Left cardiac atrium (tissue), 4 donors: ENCODE results near the gene SEC16A. TPM values are rescaled to one million over a fixed set of nuclear protein-coding genes. Genes with fewer than 3 reads are reported as not detected.

Experiments used
- ATAC-seq, 2 donors: fragments of 200-7000 bp; cut with Tn5 transposase; one replicate each; pipeline ENCODE4 v1.9.1; 2020; ENCODE audit warnings: mild to moderate bottlenecking in 2 of 2, moderate library complexity in 2 of 2
- DNase-seq: peaks from one replicate; pipeline ENCODE4 v3.0.0-alpha.2; 2020
- intact Hi-C, 2 donors: fragments of 100-400 bp; cut with DNase I; formaldehyde crosslinking; loops; one replicate each; pipeline versions ENCODE4 v1.14.1 to v1.15.1; 2022 to 2023
- total RNA-seq, 2 donors: library from RNA; stranded (reverse); fragmentation: NEBNext Ultra II Directional; extraction: Animal tissue kit (Norgen Biotek cat#: 25700); gene quantifications; one replicate each; pipeline ENCODE4 v1.2.1, GENCODE V29; 2021
- donor health status: DM: no; HTN: yes; CAD: no.
- donor health status: DM: no; HTN: yes; CAD: no; lungs with severe emphysema.
- donor health status: DM: yes; HTN: yes; CAD: no.
- donor health status: Dilated cardiomyopathy.

Gene SEC16A
- total RNA-seq, 2 donors from 2014 or later = 27.4 to 40.8 TPM

- ATAC-seq (no peak), DNase-seq (no peak)
- intact Hi-C loops = no loop called here
Observed at GRCh38 chr9:136507221-136507991, 24.6 kb upstream of the SEC16A start.

- DNase-seq (no peak), ATAC-seq (no peak)
- intact Hi-C loops = no loop called here
Observed at GRCh38 chr9:136506425-136506824, 23.6 kb upstream of the SEC16A start.

GRCh38 chr9:136505406-136506403 lies 22.9 kb upstream of the SEC16A start:
- intact Hi-C loops = no loop called here
- DNase-seq (no peak), ATAC-seq (no peak)

GRCh38 chr9:136504512-136505348 lies 21.9 kb upstream of the SEC16A start:
- no peak for ATAC-seq
- DNase-seq = no peak
- intact Hi-C loops = no loop called here

- no peak for ATAC-seq
- intact Hi-C loops = no loop called here
- DNase-seq = no peak
Observed at GRCh38 chr9:136502940-136503550, 20.2 kb upstream of the SEC16A start.

GRCh38 chr9:136502196-136502595 lies 19.4 kb upstream of the SEC16A start:
- no peak for ATAC-seq
- intact Hi-C loops = no loop called here

GRCh38 chr9:136501686-136502085 lies 18.8 kb upstream of the SEC16A start:
- ATAC-seq (no peak), DNase-seq (no peak)
- intact Hi-C loops = no loop called here

More at GRCh38 chr9:136502196-136502595, 19.4 kb upstream of the SEC16A start:
- no peak for DNase-seq

- intact Hi-C loops = loop anchor here (10.0 kb wide), 1 partner anchor 45 kb away; the partner anchor contains the start of gene NOTCH1 (in 2 of the 2)
- ATAC-seq (no peak), DNase-seq (no peak)
Observed at GRCh38 chr9:136499935-136500910, 17.4 kb upstream of the SEC16A start.

GRCh38 chr9:136499071-136499934 lies 16.5 kb upstream of the SEC16A start:
- intact Hi-C loops = loop anchor here (10.0 kb wide), 1 partner anchor 45 kb away; the partner anchor contains the start of gene NOTCH1 (in 2 of the 2)
- DNase-seq (no peak), ATAC-seq (no peak)

- DNase-seq (no peak), ATAC-seq (no peak)
- intact Hi-C loops = loop anchor here (10.0 kb wide), 1 partner anchor 47 kb away; the partner anchor contains the start of gene NOTCH1 (in 2 of the 2)
Observed at GRCh38 chr9:136497916-136498695, 15.3 kb upstream of the SEC16A start.

- DNase-seq (no peak), ATAC-seq (no peak)
- intact Hi-C loops = loop anchor here (10.0 kb wide), 1 partner anchor 48 kb away; the partner anchor contains the start of gene NOTCH1 (in 2 of the 2)
Observed at GRCh38 chr9:136496801-136497620, 14.2 kb upstream of the SEC16A start.

GRCh38 chr9:136496181-136496580 lies 13.3 kb upstream of the SEC16A start:
- DNase-seq (no peak), ATAC-seq (no peak)
- intact Hi-C loops = loop anchor here (10.0 kb wide), 1 partner anchor 49 kb away; the partner anchor contains the start of gene NOTCH1 (in 2 of the 2)

GRCh38 chr9:136495238-136495800 lies 12.5 kb upstream of the SEC16A start:
- no peak for ATAC-seq
- no peak for DNase-seq
- intact Hi-C loops = loop anchor here (10.0 kb wide), 1 partner anchor 49 kb away; the partner anchor contains the start of gene NOTCH1 (in 2 of the 2)
